Measurements from ENCODE around the gene MRPL34.
"Not testable (repeated sequence)": the region's sequence is repeated elsewhere in the genome, so short reads cannot be mapped to it uniquely, and the experiment has no call there.

MRPL34 gene

DNA sequence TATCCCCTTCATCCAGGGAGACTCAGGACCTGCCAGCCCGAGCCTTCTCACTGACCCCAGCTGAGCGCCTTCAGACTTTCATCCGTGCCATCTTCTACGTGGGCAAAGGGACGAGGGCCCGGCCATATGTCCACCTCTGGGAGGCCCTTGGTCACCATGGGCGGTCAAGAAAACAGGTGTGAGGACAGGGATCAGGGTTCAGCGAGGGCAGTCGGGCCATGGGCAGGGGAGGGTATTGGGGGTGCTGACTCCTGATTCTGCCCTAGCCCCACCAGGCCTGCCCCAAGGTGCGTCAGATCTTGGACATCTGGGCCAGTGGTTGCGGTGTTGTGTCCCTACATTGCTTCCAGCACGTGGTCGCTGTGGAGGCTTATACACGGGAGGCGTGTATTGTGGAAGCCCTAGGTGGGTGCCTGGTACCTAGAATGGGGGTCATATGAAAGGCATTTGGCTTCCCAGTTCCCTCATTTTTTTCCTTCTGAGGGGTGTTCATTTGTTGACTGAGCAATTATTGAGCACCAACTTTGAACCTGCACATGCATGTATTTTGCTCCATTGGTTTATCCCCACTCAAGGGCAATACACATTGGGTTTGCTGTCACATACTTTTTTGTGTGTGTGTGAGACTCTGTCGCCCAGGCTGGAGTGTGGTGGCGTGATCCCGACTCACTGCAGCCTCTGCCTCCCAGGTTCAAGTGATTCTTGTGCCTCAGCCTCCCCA, 20.1 kb upstream of the MRPL34 start:
- no peak for DNase-seq

DNA sequence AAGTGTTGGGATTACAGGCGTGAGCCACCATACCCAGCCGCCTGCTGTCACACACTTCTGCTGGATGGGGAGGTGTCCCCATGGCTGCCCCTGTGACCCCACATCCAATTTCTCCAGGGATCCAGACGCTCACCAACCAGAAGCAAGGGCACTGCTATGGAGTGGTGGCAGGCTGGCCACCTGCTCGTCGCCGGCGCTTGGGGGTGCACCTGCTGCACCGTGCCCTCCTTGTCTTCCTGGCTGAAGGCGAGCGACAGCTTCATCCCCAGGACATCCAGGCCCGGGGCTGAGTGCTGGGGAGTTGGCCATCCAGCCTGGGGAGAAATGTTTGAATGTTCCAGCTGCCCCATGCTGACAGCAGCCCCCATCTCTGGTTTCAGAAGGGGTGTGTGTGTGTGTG, 19.4 kb upstream of the MRPL34 start:
- DNase-seq: no peak

DNA sequence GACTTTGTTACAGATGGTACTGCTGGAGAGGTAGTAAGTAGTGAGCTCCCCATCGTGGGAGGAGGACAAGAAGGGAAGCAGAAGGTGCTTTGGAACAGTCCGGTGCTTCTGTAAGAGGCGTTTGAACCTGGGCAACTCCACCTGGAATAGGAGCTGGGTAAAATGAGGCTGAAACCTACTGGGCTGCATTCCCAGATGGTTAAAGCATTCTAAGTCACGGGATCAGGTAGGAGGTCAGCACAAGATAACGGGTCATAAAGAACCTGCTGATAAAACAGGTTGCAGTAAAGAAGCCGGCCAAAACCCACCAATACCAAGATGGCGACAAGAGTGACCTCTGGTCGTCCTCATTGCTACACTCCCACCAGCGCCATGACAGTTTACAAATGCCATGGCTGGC, 18.9 kb upstream of the MRPL34 start:
- no peak for DNase-seq

DNA sequence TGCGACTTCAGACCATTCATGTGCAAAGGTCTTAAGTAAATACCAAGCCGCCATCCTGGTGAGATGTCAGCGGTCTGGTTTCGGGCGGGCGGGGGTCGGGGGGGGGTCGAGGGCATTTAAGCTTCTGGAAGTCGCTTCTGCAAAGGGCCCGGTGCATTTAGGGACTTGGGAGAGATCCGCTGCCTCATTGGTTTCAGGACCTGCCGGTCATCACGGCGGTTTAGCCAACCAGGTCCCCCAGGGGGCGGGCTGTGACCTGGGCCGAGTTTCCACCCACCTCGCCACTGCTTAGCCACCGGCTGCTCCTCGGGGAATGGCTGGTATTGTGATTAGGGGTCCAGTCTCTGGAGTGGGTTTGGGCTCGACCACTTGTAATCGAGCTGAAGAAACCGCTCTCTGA, 16.2 kb upstream of the MRPL34 start:
- peak; percentile 73 to 87 for DNase-seq

- DNase-seq: peak; percentile 85 to 89
Measured at GRCh38 chr19:17292301-17293074, 13.2 kb upstream of the MRPL34 start.

- no peak for DNase-seq
Measured at GRCh38 chr19:17293605-17294004, 12.1 kb upstream of the MRPL34 start.

DNA sequence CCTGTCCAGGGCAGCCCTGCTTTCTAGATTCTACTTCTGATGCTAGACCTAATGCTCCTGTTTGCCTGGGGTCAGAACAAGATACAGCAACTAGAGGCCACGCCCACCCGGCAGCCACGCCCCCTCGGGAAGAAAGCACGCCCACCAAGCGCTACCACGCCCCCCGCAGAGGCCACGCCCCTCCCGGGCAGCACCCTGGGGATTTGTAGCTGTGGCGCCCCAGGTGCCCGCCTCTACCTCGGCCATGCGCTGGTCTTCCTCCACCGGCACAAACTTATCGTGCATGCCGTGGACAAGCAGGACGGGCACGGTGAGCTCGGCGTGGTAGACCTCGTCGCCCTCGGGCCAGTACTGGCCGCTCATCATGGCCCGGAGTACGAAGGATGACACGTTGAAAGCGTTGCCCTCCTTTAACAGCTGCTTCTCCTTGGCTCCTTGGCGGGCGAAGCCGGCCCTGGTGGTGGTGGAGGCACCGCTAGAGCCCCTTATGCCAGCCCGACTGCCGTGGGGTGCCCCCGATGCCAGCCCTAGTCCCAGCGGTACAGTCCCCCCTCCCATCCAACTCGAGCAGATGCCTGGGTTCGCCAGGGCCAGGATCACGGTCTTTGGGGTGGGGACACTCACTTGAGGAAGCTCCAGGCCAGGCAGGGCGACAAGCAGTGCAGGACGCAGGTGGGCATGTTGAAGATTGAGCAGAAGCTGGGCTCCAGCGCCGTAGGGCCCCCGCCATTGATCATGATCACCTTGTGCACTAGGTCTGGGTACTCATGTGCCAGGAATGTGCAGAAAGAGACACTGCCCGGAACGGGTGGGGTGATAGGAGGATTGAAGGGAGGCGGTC, 11.4 kb upstream of the MRPL34 start:
- peak in 1 of 2 donors; percentile 18 for DNase-seq

DNA sequence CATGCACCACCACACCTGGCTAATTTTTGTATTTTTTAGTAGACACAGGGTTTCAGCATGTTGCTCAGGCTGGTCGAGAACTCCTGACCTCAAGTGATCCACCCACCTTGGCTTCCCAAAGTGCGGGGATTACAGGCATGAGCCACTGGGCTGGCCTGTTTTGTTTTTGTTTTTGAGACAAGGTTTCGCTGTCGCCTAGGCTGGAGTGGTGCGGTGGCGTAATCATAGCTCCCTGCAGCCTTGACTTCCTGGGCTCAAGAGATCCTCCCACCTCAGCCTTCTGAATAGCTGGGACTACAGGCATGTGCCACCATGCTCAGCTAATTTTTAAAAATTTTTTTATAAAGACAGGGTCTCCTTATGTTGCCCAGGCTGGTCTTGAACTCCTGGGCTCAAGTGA, 10.1 kb upstream of the MRPL34 start:
- DNase-seq: not testable (repeated sequence)

GRCh38 chr19:17296273-17296672, 9.4 kb upstream of the MRPL34 start:
- peak in 1 of 2 donors; percentile 9 for DNase-seq

- no peak for DNase-seq
Measured at GRCh38 chr19:17296976-17297375, 8.7 kb upstream of the MRPL34 start.

GRCh38 chr19:17300992-17301619, 4.6 kb upstream of the MRPL34 start:
- no peak for DNase-seq

GRCh38 chr19:17302391-17303166, 3.1 kb upstream of the MRPL34 start:
- DNase-seq: peak; percentile 57 to 66

DNA sequence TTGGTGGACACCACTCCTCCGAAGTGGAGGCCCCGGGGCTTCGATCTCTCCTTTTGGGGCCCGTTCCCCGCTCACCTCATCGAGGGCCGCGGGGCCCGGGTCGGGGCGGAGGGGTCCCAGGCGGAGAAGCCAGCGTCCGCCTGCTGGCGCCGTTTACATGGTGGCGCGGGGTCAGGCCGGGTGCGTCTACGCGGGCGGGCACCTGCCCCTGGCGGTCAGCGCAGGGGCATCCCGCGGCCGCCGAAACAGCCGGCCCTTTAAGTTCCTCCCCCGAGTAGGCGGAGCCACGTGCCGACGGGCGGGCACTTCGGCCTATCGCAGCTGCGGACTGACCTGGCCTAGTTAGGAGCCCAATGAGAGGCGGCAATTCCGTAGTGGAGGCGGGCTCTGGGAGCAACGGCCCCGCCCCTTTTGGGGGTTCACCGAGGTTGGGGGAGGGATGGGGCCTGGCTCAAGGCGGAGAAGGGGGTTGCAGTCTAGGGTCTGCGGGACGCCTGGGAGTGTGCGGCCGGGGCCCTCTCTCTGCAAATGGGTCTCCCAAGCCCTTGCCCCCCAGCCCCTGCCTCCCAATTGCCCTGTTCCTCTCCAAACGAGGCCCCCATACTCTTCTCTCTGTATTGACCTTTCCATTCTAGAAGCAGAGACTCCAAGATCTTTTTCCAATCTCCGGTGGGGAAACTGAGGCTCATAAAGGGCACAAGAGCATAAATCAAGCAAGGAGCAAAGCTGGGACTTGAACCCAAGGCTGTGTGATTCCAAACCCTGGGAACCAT, 2.3 kb upstream of the MRPL34 start, which contains the start of gene ABHD8:
Gene ABHD8 (minus strand): TSS at position 259 of the 773 bp plus-strand sequence. CDS start 1,809 bp downstream, outside the sequence.
- DNase-seq: peak; percentile 97 to 98

- no peak for DNase-seq
Measured at GRCh38 chr19:17303940-17304267, 1.8 kb upstream of the MRPL34 start.

GRCh38 chr19:17304386-17305215, 1.1 kb upstream of the MRPL34 start:
- DNase-seq: no peak

DNA sequence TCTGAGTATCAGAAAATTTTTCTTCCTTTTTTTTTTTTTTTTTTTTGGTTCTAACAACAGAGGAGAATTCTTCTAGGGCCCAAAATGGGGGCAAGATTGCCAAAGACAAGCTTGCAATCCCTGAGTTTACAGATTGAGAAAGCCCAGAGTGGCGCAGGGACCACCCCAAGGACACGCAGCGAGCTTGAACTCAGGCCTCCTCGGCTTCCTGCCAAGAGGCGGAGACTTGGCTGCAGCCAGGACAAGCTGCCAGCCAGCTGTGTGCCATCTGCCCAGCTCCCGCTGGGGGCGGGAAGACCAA, 506 bp upstream of the MRPL34 start:
- no peak for DNase-seq

DNA sequence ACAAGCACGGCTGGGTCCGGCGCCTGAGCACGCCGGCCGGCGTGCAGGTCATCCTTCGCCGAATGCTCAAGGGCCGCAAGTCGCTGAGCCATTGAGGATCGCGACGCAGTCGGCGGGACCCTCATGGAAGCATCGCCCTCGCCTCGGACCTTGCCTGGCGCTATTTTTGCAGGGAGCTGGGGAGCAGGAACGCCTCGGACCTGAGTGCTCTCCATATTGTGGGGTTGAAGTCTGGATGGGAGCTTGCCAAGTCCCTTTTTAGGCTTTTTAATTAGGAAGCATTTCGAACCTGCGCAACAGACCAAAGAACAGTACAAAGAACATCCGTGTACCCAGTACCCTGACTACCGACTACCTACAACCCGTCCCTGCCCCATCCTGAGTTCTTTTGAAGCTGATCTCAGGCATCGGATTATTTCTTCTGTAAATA, 628 bp downstream of the MRPL34 start:
- DNase-seq: no peak

GRCh38 chr19:17307876-17308377, 2.3 kb downstream of the MRPL34 start:
- DNase-seq: no peak

DNA sequence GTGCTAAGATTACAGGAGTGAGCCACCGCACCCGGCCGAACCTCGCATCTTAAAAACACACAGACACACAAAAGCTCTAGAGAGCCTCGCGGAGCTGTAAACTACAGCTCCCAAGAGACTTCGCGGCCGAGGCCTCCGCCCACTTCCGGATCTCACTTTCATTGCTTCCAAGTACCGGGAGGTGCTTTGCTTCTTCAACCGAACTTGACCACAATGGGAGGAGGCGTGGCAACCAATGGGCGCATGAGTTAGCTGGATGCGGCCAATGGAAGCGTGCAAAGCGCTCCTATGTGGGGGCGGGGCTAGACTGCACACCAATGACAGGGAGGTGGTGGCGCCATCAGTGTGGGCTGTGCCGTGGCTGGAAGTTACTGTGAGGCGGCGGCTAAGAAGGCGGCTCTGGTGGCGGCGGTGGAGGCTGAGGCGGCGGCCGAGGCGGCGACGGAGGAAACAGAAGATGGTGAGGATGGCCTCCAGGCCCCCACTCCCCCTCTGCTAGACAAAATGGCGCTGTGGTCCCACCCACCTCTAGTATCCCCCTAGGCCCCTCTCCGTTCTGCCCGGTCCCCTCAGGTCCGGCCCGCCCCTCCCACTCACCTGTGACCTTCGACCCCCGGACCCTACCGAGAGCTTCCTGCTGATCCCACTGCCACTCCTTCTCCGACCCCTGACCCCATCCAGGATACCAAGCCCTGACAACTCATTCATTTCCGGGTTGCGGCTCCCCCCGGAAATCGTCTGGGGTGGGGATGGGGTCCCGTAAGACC, 3.7 kb downstream of the MRPL34 start, which contains the start of gene DDA1:
Gene DDA1 (plus strand): TSS at position 366 of the 767 bp plus-strand sequence. CDS start 92 bp downstream, at position 458.
- DNase-seq: peak; percentile 100

All from inflammatory macrophage (primary cell).